Right forelimb (tissue), 1 donor: Measurements from ENCODE around the gene VIPR1.
A peak's percentile ranks its signal among the peaks of the same experiment; 100 is the strongest.
"Not testable (repeated sequence)": the region's sequence is repeated elsewhere in the genome, so short reads cannot be mapped to it uniquely, and the experiment has no call there.

ENCODE experiments used
- DNase-seq: peaks from one replicate; pipeline ENCODE4 v3.0.0-alpha.2; 2018

Gene VIPR1

GRCh38 chr3:42535981-42536784 lies 33.7 kb downstream of the VIPR1 start:
- no peak for DNase-seq

GRCh38 chr3:42537350-42537749 lies 34.9 kb downstream of the VIPR1 start:
- no peak for DNase-seq

- no peak for DNase-seq
Observed at GRCh38 chr3:42539871-42540714, 37.6 kb downstream of the VIPR1 start.

- no peak for DNase-seq
Observed at GRCh38 chr3:42541079-42541478, 38.6 kb downstream of the VIPR1 start.

- DNase-seq: no peak
Observed at GRCh38 chr3:42544492-42545283, 42.2 kb downstream of the VIPR1 start.

GRCh38 chr3:42545284-42545900 lies 42.9 kb downstream of the VIPR1 start:
- DNase-seq: no peak

- DNase-seq: no peak
Observed at GRCh38 chr3:42546691-42547213, 44.3 kb downstream of the VIPR1 start.

GRCh38 chr3:42547401-42547945 lies 45.0 kb downstream of the VIPR1 start:
- DNase-seq: peak; percentile 80

- DNase-seq: no peak
Observed at GRCh38 chr3:42549131-42549530, 46.7 kb downstream of the VIPR1 start.

- no peak for DNase-seq
Observed at GRCh38 chr3:42550250-42550649, 47.8 kb downstream of the VIPR1 start.

GRCh38 chr3:42552830-42553229 lies 50.4 kb downstream of the VIPR1 start:
- no peak for DNase-seq

- no peak for DNase-seq
Observed at GRCh38 chr3:42556089-42556632, 53.7 kb downstream of the VIPR1 start.

- DNase-seq: not testable (repeated sequence)
Observed at GRCh38 chr3:42556817-42557216, 54.4 kb downstream of the VIPR1 start.

GRCh38 chr3:42557854-42558253 lies 55.4 kb downstream of the VIPR1 start:
- no peak for DNase-seq

GRCh38 chr3:42562047-42562907 lies 59.8 kb downstream of the VIPR1 start:
- DNase-seq: no peak

GRCh38 chr3:42569593-42570142 lies 67.2 kb downstream of the VIPR1 start:
- DNase-seq: no peak

GRCh38 chr3:42572278-42572677 lies 69.8 kb downstream of the VIPR1 start:
- no peak for DNase-seq

GRCh38 chr3:42575137-42575741 lies 72.8 kb downstream of the VIPR1 start:
- DNase-seq: no peak

GRCh38 chr3:42578054-42578453 lies 75.6 kb downstream of the VIPR1 start:
- no peak for DNase-seq

- DNase-seq: not testable (repeated sequence)
Observed at GRCh38 chr3:42579346-42579745, 76.9 kb downstream of the VIPR1 start.
